HG03108 (cell line): ENCODE measurements around the gene C19orf25.
"Not testable (repeated sequence)": the region's sequence is repeated elsewhere in the genome, so short reads cannot be mapped to it uniquely, and the experiment has no call there.

Experiments
- ATAC-seq: cut with Tn5 transposase; IDR thresholded peaks from one replicate; pipeline ENCODE4 v1.9.1; 2021; ENCODE audit warnings: moderate library complexity; ENCODE audit not compliant: unreplicated experiment

C19orf25 gene

GRCh38 chr19:1481893-1482360 lies 2.9 kb upstream of the C19orf25 start:
- no peak for ATAC-seq

- ATAC-seq = no peak
These were observed 2.3 kb upstream of the C19orf25 start for GRCh38 chr19:1481224-1481892.

GRCh38 chr19:1477056-1477455 lies 2.0 kb downstream of the C19orf25 start:
- not testable (repeated sequence) for ATAC-seq

GRCh38 chr19:1475751-1476437 lies 3.1 kb downstream of the C19orf25 start:
- ATAC-seq = no peak

- no peak for ATAC-seq
These were observed 4.2 kb downstream of the C19orf25 start for GRCh38 chr19:1474765-1475351.

GRCh38 chr19:1474011-1474764 lies 4.8 kb downstream of the C19orf25 start:
- ATAC-seq = no peak

- no peak for ATAC-seq
These were observed 5.7 kb downstream of the C19orf25 start for GRCh38 chr19:1473085-1473851.

- no peak for ATAC-seq
These were observed 6.6 kb downstream of the C19orf25 start for GRCh38 chr19:1472231-1473084.

- ATAC-seq = no peak
These were observed 7.4 kb downstream of the C19orf25 start for GRCh38 chr19:1471515-1472160.

GRCh38 chr19:1471010-1471514 lies 8.0 kb downstream of the C19orf25 start:
- ATAC-seq = no peak

- ATAC-seq = no peak
These were observed 8.6 kb downstream of the C19orf25 start for GRCh38 chr19:1470305-1471009.

- no peak for ATAC-seq
These were observed 9.0 kb downstream of the C19orf25 start for GRCh38 chr19:1470055-1470304.

- no peak for ATAC-seq
These were observed 9.6 kb downstream of the C19orf25 start for GRCh38 chr19:1469255-1470054.

GRCh38 chr19:1468821-1469254 lies 10.2 kb downstream of the C19orf25 start:
- no peak for ATAC-seq

GRCh38 chr19:1468274-1468820 lies 10.7 kb downstream of the C19orf25 start:
- ATAC-seq = no peak

GRCh38 chr19:1467490-1468273 lies 11.3 kb downstream of the C19orf25 start:
- ATAC-seq = no peak

- no peak for ATAC-seq
These were observed 11.9 kb downstream of the C19orf25 start for GRCh38 chr19:1467215-1467489.
